ENCODE results near the gene DIDO1.

DIDO1 gene

DNA sequence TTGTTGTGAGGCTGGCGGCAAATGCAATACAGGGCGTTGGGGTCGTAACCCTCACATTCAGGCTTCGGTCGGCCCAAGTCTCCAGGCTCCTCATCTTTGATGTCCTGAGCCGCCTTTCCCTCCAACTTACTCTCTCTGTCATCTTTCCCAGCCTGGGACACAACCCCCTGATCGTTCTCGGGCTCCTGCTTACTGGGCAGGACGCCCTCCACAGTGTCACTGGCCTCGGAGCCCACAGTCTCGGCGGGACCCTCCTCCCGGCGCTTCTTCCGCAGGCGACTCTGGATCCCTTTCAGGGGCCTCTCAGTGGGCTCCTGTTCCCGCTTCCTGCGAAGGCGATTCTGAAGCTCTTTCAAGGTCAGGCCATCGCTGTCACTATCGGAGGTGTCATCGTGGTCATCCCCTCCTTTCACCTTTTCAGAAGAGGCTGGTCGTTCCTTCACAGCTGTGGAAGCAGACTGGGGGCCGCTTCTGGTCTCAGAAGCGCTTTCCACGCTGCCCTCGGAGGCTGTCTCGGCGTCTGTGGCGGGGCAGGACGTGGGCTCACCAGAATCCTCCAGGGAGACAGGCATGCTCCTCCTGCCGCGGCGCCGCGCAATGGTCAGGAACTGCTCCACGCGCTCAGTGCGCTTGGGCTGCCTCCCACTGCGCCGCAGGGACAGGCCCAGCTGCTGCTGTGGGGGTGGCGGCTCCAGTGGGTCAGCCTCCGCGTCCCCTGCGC lies 15.4 kb downstream of the DIDO1 start:
- DNase-seq (ENCODE audit: low read depth in 2 of 2), result no peak

DNA sequence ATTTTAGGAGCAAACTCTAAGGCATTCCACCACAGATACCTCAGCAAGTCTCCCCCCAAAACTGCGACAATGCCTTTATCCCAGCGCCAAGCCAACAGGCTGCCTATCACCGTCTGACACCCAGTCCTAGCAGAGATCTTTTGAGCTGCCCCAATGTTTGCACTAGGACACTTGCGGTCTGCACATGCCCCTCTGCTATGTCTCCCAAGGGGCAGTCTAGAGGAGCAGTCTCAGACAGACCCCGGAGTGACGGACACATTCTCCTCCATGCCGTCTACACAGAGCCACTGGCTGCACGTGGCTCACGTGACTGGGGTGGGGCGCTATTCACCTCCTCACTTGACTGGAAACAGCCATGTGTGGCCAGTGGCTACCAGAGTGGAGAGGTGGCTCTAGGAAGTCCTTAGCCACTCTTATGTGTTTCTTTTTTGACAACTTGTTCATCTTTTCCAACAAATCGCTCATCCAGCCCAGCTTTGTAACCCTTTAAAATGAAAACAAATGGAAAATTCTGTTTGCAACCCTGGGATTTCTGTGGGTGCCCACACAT lies 16.0 kb downstream of the DIDO1 start:
- DNase-seq (ENCODE audit: low read depth in 2 of 2), result no peak

DNA sequence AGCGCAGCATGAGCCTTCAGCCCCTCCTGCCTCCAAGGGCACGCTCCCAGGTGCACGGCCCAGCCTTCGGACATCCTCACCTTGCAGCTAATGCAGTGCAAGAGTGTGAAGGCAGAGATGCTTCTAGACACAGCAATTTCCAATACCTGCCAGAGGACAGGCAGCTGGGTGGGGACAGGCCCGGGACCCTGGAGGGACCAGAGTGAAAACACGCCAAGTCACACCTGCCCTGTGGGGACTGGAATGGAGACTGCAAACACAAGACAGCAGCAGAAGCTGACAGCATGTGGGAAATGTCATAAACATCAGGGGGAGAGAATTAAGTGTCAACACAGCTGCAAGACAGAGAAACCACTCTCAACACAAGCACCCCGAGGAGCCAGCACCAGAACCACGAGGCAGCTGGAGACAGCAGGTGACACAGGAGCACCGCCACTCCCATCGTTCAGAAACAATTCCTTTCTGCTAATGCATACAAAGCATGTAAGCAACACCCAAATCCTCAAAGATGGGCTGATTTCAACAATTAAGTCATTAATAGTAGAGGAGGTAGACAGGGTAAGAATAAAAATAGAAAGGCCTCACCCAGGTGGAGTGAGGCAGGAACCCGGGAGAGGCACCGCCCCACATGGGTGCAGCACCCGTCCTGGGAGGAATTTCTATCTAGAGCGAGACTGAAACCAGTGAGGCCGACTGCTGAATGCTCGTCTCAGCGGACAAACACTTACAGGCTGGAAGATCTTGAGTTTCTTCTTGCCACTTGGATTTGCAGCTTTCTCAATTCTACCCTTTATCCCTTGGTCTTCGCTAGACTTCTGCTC lies 17.1 kb downstream of the DIDO1 start:
- no peak for DNase-seq (ENCODE audit: low read depth in 2 of 2)

DNA sequence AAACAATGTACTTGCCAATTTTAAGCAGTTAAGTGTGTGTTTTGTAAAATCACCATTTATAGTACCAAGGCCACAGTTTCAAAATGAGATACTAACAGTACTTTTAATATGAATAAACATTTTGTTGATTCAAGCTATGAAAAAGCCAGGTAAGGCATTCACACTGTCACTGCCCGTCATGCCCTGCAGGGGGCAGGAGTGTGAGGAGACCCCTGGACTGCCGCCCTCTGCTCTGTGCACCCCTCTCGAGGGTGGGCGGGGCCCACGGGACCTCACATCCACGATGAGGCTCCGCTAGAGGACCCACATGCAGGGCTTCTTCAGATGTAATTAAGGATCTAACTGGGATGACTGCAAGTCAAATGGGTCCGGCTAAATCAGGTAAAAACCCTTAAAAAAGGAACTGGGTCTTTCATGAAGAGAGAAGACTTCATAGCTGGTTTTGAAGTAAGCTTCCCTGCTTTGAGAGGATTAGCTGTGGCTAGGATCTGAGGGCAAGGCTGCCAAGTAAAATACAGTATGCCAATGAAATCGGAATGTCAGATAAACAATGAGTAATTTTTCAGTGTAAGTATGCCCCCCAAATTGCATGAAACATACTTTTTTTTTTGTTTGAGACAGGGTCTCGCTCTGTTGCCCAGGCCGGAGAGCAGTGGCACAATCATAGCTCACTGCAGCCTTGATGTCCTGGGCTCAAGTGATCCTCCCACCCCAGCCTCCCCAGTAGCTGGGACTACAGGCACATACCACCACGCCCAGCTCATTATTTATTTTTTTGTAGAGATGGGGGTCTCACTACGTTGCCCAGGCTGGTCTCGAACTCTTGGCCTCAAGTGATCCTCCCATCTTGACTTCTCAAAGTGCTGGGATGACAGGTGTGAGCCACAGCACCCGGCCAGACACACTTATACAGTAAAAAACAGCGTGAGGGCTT lies 18.7 kb downstream of the DIDO1 start:
- no peak for DNase-seq (ENCODE audit: low read depth in 2 of 2)

DNA sequence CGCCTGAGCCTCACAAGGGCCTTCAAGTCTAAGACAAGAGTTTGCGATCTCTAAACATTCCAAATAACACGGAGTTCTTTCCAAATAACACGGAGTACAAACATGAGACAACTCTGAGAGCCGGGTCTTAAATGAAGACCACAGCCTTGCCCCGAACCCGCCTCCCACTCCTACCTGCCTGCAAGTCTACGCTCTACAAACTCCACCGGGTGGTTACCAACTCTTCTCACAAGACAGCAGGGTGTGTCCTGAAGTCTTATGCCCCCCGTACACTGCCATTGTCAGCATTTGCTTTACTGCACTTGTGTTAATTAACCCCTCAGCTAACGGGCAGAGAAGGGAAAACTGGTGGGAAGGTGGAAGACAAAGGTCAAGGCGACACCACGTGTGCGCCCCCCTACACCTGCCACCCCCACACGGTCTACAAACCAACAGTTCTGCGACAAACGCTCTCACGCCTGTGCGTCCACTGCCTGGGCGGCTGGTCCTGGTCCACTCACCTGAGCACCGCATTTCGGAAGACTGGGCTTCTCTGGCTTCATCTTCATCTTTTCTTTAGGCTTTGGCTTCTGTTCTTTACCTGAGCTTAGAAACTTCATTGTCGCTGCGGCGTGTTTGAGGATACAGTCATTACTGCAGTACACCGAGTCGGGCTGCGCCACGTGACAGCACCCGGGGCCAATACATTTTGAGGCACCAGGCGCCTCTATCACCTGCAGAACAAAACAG lies 19.5 kb downstream of the DIDO1 start:
- no peak for DNase-seq (ENCODE audit: low read depth in 2 of 2)

DNA sequence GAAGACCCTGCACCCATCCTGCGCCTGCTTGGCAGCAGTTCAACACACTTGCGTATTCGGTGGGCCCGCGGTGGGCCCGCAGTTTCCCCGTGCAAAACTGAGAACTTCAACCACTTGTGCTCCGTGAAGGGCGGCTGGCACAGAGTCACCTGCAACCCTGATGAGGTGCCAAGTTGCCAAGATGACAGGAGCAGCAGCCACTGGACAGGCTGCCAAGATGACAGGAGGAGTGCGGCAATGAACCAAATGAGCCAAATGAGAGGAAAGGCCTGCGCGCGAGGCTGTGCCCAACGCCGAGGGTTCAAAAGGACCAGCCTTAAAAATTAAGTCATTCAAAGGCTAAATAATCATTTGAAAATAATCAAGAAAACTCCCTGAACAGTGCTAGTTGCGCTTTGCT lies 20.1 kb downstream of the DIDO1 start:
- DNase-seq (ENCODE audit: low read depth in 2 of 2), result no peak

DNA sequence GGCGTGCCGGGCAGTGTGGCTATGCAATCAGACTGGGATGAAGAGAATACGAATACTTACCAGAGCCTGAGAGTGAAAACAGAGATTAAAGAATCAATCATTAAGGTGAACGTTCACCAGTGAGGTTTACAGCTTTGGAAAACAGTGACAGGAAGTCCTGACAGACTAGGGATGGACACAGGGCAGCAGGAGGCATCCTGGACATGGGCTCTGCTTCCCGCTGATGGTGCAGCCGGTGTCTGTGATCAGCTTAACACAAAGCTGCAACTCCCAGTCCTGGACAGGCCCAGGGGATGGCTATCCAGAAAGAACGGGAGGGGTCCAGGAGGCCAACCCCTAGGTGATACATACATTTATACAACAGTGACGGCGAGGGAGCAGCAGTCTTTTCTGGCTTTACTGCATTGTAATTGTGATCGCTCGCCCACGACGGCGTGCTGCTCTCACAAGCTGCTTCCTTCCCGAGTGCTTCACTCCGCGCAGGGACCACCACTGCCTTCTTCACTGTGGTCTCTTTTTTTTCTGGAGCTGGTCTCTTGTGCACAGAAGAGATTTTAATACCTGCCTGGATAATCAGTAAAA lies 20.7 kb downstream of the DIDO1 start:
- no peak for DNase-seq (ENCODE audit: low read depth in 2 of 2)

DNA sequence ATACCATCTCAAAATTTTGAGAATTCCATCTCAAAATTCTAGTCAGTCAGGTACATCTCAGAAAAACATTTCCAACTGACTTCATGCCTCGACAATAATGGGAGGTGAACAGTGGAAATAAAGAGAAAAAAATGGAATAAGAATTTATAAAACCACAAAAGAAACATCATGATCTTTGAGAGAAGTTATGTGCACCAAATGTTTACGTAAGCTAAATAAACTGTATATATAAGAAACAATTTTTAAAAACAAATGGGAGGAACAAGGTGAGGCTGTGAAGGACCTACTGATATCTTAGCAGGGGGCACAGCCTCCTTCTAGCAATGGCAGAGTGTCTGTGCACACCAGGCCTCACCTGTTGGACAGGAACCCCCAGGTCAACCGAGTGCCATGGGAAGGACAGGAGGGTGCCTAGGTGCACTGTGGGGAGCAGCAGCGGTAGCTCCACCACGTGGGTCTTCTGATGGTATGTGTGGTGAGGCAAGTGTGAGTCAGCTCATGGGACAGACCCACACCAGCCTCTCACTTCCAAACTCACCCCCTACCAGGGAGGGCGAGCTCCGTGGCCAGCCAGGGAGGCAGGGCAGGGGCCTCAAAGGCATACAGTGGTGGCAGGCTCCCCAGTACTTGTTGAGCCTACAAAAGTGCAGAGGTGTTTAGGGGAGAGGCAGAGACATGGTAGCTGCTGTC lies 23.2 kb downstream of the DIDO1 start:
- no peak for DNase-seq (ENCODE audit: low read depth in 2 of 2)

DNA sequence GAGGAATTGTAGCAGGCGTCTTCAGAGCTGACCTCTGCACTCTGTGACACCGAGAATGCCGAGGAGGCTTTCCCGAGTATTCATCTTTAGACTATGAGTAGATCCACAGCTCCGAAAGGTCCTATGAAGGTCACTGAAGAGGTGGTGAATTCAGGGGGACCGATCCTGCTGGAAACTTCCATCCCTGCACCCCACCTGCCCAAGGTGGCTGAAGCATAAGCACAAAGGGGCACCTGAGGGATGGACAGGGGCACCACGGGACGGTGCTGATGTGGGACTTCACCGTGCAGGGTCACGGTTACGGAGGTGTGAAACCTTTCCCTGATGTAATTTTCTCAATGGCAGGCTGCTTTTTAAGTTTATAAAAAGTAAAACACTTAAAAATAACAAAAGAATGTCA lies 24.4 kb downstream of the DIDO1 start:
- DNase-seq (ENCODE audit: low read depth in 2 of 2), result no peak

DNA sequence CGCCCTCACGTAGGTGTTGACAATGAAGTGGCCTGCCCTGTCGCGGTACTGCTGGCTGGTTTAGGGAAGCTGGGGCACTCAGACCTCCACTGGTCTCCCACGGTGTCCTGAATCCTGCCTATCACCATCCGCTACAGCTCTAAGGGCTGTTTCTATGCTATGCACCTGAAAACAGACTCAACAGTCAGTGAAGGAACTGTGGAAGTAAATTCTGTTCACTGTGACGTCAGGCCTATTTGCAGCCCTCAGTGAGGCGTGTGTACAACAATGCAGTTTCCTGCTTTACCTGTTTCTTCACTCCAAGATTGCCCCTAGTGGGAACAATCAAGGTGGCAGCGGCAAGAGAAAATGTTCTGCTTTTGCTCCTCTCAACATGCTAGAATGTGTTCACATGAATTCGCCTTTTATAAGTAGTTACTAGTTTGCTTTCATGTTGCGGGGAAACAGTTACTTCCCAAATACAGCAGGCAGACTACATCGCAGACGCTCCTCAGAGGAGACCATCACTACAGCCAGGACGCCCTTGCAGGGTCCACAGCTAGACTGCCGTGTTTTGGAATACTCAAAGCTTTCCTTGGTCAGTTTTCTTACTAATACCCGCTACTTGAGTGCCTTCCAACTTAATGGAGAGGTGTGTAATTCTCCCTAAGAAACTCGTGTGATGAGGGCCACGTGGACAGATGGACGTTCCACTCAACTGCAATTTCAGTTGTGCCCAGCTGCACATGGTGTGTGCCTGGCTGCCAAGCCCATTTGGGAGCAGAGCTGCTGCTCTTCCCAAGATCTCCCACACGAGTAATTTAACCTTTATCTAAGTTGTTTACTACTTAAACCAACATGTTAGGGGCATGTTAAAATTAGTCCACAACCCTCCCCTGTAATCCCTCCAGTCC lies 25.4 kb downstream of the DIDO1 start:
- DNase-seq (ENCODE audit: low read depth in 2 of 2), result no peak

DNA sequence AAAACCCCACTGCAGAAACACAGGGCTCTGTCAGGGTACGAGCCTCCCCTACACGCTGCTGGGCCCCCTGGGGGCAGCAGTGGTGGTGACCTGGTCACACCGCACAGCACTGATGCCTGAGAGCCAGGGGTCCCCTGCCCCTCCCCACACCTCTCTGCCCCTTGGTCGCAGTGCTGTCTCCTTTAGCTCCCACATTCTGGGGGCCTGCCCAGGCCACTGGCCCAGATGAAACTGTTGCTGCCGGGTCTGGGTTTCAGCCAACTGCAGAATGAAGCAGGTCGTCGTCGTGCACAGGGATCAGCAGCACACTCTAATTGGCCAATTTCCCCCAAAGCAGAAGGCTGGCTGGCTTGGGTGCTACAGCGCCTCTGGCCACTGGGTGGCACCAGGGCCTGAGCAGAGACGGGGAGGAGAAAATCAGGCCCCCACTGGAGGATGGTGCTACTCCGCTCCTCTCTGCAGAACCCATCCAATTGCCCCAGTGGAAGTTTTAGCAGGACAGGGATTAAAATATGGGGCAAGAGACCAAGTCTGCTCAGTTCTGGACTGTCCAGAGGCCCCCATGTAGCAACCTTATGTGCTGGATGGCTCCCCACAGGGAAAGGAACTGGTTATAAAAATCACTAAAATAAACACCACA lies 26.1 kb downstream of the DIDO1 start:
- DNase-seq (ENCODE audit: low read depth in 2 of 2), result peak in 1 of 2 donors; percentile 60

DNA sequence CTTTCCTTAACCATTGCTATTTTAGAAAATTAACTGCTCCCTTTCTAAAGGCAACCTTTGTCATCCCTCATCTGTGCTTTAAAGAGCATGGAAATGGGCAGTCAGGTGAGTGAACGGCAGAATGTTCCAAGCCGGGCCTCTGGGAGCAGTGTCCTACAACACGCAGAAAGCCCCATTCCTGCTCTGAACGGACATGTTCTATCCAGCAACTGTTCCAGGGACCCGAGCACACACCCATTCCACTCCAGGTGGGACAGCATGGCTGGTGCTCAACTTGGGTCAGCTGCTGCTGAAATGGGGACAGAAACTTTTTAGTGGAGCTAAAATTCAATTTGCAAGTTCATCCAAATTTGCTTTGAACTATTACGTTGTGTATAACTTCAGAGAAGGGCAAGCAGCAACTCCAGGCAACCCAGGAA lies 26.7 kb downstream of the DIDO1 start:
- no peak for DNase-seq (ENCODE audit: low read depth in 2 of 2)

DNA sequence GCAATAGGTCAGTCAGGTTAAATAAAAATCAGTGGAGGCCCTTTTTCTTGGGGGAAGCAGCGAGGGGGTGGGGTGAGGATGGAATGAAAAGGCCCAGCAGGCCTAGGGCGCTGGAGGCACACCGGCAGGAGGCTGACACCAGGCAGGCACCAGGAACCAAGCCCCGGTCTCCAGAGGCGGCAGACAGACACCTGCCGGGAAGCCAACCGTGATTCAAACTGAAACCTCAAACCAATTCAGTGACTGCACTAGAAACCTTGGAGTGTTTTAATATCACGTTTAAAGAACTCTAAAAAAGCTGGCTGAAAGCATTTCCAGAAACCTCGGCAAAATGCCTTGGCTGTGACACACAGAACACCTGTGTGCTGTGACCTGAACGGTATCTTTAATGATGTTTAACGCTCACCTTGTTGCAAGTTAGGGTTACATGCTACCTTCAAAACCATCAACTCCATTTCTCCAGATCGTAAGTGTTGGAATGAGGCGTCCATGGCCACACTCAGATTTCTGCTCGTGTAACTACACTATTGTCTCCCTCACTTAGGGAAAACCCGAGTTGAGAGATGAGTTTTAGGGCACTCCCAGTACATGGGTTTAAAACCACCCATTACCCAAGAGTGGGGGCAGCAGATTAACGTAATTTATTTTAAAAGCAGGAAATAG lies 27.2 kb downstream of the DIDO1 start:
- DNase-seq (ENCODE audit: low read depth in 2 of 2), result peak in 1 of 2 donors; percentile 33

DNA sequence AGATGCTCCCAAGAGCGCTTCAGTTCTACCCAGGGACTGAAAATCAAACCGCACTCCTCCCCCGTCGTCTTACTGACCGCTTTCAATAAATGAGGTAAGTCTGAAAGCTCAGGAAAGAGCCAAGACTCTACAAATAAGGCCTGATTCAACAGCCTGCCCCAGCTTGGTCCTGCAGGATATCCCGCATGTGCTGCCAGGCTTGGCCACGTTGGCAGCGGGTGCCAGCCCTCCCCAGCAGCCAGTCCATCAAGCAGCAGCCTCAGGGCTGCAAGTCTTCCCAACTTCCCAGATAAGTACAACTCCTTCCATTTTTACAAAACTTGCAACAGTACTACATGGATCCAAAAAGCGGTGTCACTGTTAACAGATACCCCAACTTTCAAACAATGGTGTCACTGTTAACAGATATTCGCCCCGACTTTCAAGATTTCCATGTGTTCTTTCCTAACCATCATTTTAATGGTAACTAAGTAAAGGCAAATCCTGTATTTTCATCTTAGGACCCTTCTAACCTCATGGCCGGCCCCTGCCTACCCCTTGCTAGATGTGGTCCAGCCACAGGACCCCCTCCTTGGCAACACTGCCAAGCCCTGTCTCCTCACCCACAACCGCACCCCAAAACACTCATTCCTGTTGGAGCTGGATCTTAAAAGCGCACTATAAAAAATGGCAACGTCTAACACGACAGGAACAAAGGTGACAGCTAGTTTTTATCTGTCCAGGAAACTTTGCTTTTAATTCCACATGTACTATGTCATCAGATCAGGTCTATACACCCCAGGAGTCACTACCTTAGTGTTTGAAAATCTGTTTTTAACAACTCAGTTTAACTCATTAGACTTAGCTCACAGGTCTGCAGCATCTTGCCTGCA lies 28.0 kb downstream of the DIDO1 start:
- no peak for DNase-seq (ENCODE audit: low read depth in 2 of 2)

DNA sequence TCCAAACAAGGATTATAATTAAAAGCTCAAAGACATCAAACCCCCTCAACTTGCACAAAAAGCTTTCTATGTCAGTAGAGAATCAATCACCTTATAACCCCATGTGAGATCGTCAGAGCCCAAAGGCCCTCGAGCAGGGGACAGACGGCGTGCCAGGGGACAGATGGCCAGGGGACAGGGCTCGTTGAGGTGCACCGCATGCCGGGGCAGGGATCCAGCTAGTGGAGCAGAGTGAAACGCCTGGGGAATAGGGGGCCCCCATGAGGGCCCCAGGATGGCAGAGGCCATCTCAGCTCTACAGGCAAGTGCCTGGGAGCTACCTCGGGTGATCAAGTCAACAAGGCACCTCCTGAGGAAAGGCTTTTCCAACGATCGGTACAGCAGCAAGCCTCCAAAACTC lies 28.6 kb downstream of the DIDO1 start:
- DNase-seq (ENCODE audit: low read depth in 2 of 2), result no peak

DNA sequence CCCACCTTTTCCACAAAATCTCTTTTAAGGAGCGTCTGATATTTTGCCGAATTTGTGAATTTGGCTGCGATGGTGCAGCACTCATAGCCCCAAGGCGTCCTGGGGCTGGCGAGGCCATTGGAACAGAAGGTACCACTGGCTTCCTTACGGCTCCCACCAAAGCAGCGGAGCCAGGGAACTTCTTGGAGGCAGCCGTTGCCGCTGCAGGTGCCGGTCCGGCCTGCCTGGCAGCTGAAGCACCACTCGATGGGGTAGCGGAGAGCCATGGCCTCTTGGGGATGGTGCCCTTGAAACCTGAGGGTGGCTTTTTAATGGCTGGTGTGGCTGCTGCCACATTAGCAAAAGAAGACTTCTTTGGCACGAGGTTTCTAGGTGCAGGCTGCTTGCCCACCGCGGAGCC lies 29.8 kb downstream of the DIDO1 start:
- DNase-seq (ENCODE audit: low read depth in 2 of 2), result no peak

DNA sequence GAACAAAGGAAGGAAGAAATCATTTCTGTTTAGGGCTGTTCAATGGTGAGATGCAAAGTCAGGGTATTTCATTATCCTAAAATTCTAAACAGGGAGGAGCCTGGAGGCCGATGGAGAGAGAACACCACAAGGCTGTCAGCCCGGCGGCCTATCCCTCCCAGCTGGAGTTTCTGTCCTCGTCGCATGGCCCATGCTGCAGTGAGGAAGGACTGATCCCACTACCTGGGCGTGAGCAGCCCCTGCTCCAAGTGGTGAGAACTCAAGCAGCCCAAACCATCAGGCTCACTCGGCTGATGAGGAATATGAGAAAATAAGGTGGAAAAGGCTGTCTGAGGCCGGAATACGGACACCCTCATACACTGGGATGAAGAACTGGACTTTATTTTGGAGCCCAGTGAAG lies 30.8 kb downstream of the DIDO1 start:
- no peak for DNase-seq (ENCODE audit: low read depth in 2 of 2)
